Astrocyte of the cerebellum (primary cell): ENCODE measurements around the gene WAPL.
"Not testable (repeated sequence)": the region's sequence is repeated elsewhere in the genome, so short reads cannot be mapped to it uniquely, and the experiment has no call there.

Experiments used
- DNase-seq: peaks from one replicate; pipeline ENCODE4 v3.0.0-alpha.2; 2011; ENCODE audit warnings: low read depth
- H3K4me3 ChIP-seq: 2 replicates; pipeline ENCODE4 v1.5.1; 2011; ENCODE audit warnings: mild to moderate bottlenecking, low read depth, low read length, moderate library complexity
- CTCF ChIP-seq: IDR thresholded peaks from 2 replicates; pipeline ENCODE4 v1.5.1; 2012; ENCODE audit warnings: low read length, low read depth, moderate library complexity, mild to moderate bottlenecking; ENCODE audit errors: missing control alignments
- in situ Hi-C: cut with HindIII; loops from 2 replicates; pipeline ENCODE4 v1.10.0; 2017; ENCODE audit warnings: low sequenced_read_pairs

The WAPL gene

GRCh38 chr10:86391986-86392722 lies 129.4 kb downstream of the WAPL start:
- TF ChIP-seq CTCF: no peak
- in situ Hi-C loops: no loop called here
- no peak overlapping the region for H3K4me3 ChIP-seq
- DNase-seq: no peak

GRCh38 chr10:86391236-86391840 lies 130.3 kb downstream of the WAPL start:
- in situ Hi-C loops: no loop called here
- H3K4me3 ChIP-seq: no peak overlapping the region
- no peak for DNase-seq
- no peak for TF ChIP-seq CTCF

DNA sequence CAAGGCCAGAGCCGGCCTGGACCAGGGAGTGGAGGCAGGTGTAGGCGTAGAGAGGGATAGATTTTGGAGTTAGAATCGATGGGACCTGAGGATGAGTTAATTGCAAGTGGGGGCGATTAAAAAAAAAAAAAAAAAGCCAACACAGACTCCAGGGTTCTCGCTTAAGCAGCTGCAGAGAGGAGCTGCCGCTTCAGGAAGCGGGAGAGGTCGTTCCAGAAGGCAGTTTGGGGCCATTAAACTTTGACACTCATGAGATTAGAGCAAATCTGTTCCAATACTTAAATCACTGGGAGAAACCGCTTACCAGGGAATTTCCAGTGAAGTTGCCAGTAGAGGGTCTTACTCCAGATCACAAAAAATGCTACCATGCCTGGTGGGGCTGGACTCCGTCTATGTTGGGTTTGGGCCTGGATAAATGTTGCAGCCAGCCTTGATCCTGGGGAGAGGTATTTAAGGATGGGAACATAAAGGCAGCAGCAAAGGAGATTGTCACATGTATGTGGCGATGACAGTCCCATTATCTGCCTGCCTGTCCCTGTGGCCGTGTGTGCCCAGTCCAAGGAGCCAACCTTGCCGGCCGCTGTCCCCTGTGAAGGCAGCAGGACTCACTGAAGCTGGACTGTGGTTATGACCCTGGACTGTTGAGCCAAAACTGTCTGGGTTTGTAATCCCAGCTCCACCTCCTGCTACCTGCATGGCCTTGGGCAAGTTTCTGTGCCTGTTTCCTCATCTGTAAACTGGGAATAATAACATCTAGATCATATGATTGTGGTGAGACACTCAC lies 131.1 kb downstream of the WAPL start:
- TF ChIP-seq CTCF: no peak
- DNase-seq: no peak
- in situ Hi-C loops: no loop called here
- no peak overlapping the region for H3K4me3 ChIP-seq

GRCh38 chr10:86389441-86390193 lies 132.0 kb downstream of the WAPL start:
- in situ Hi-C loops: no loop called here
- DNase-seq: no peak
- peak overlapping the region; percentile 34 for H3K4me3 ChIP-seq
- TF ChIP-seq CTCF: no peak

- DNase-seq, in situ Hi-C loops: not testable (repeated sequence)
- H3K4me3 ChIP-seq: peak overlapping the region; percentile 34
Measured at GRCh38 chr10:86389109-86389440, 132.5 kb downstream of the WAPL start.

DNA sequence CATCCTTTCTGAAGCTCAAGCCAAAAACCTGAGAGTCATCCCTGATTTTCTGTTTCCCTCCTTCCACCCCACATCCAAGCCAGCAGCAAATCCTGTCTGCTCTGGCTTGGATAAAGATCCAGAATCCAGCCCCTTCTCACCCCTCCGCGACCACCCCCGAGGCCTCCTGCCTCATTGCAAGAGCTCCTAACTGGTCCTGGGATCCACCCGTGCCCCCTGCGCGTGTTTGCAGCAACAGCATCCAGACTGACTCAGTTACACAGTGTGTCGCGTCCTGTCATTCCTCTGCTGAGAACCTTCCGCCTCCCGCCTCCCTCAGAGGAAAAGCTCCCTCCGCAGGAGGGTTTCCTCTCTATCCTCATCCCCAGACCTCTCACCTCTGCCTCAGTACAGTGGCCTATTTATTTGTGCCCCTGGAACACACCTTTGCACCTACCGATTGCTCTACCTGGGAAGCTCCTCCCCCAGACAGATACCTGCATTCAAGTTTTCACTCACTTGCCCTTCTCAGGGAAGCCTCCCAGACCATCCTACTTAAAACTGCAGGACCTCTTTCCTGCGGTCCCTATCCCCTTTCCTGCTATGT lies 133.4 kb downstream of the WAPL start:
- DNase-seq: no peak
- H3K4me3 ChIP-seq: no peak overlapping the region
- no peak for TF ChIP-seq CTCF
- in situ Hi-C loops: no loop called here
